K562 (cell line): ENCODE results near the gene GPSM3. TPM values are rescaled to one million over a fixed set of nuclear protein-coding genes. Genes with fewer than 3 reads are reported as not detected.

Source experiments
- CBX8 ChIP-seq: fragments of 200-600 bp; sonication (generic); IDR thresholded peaks from 2 replicates; pipeline ENCODE4 v1.6.1; 2012; ENCODE audit warnings: borderline replicate concordance, mixed run types, low read depth, mild to moderate bottlenecking, moderate library complexity, mixed read lengths, low read length, control low read depth, inconsistent platforms; ENCODE audit not compliant: poor library complexity, severe bottlenecking; ENCODE audit errors: extremely low read depth
- NFIC ChIP-seq: fragments of 450-650 bp; IDR thresholded peaks from 2 replicates; pipeline ENCODE4 v1.6.1; 2017; ENCODE audit warnings: mild to moderate bottlenecking, inconsistent platforms
- PML ChIP-seq: IDR thresholded peaks from 2 replicates; pipeline ENCODE4 v1.6.1; 2012; ENCODE audit warnings: low read length, inconsistent platforms
- TAF7 ChIP-seq: fragments of 450-650 bp; IDR thresholded peaks from 2 replicates; pipeline ENCODE4 v1.6.1; 2016; ENCODE audit warnings: missing genetic modification characterization, missing compliant biosample characterization
- TARDBP ChIP-seq: fragments of 450-650 bp; IDR thresholded peaks from 2 replicates; pipeline ENCODE4 v1.6.1; 2016
- ZNF134 ChIP-seq: fragments of 250-450 bp; sonication (Bioruptor Pico); conservative IDR thresholded peaks from 2 replicates; pipeline ENCODE4 v1.4.0; 2020
- ZNF212 ChIP-seq: fragments of 450-650 bp; formaldehyde crosslinking; IDR thresholded peaks from 2 replicates; pipeline ENCODE4 v1.4.0; 2020; ENCODE audit warnings: mild to moderate bottlenecking
- polyA plus RNA-seq, 8 experiments: library from polyadenylated mRNA; depleted of rRNA in 4 of 8; stranded (reverse) in 5 of 8; unstranded in 3 of 8; fragments of >200 nt; fragmentation: Nextera tagmentation in 2 of 8; fragmentation: Illumina TruSeq in 1 of 8; extraction: Ambion mirVana in 2 of 8; extraction: Trizol in 1 of 8; gene quantifications; 2 replicates each; pipeline versions ENCODE4 v1.2.1 to v1.2.3, GENCODE V29; 2011 to 2014; ENCODE audit warnings: inconsistent platforms in 1 of 8, missing spikeins in 1 of 8
- total RNA-seq, 7 experiments: library from RNA; depleted of rRNA in 6 of 7; stranded (reverse); fragments of >200 nt in 6 of 7; fragmentation: Illumina TruSeq in 2 of 7; extraction: Trizol in 2 of 7; gene quantifications; 2 replicates each; pipeline versions ENCODE4 v1.2.1 to v1.2.3, GENCODE V29; 2011 to 2021; ENCODE audit warnings: low replicate concordance in 1 of 7
- TF ChIP-seq, protein P1 (sequence below), 2 experiments: fragments of 450-650 bp in 1 of 2; sonication (generic) in 1 of 2; formaldehyde crosslinking in 1 of 2; IDR thresholded peaks; 2 replicates each; pipeline versions ENCODE4 v1.7.1 to v1.9.0; 2016 to 2022; ENCODE audit warnings: inconsistent platforms in 1 of 2, mild to moderate bottlenecking in 1 of 2, missing genetic modification reagents in 1 of 2
- TF ChIP-seq, protein P2 (sequence below): fragments of 250-450 bp; sonication (Bioruptor Pico); IDR thresholded peaks from 2 replicates; pipeline ENCODE4 v1.4.0; 2020

GPSM3 gene
- total and polyA plus RNA-seq, 9 of the 15 experiments (the other 6 are each of a cell fraction or from before 2014, with no cell fraction given) = 5.3 to 42.6 (median 24.4) TPM

DNA sequence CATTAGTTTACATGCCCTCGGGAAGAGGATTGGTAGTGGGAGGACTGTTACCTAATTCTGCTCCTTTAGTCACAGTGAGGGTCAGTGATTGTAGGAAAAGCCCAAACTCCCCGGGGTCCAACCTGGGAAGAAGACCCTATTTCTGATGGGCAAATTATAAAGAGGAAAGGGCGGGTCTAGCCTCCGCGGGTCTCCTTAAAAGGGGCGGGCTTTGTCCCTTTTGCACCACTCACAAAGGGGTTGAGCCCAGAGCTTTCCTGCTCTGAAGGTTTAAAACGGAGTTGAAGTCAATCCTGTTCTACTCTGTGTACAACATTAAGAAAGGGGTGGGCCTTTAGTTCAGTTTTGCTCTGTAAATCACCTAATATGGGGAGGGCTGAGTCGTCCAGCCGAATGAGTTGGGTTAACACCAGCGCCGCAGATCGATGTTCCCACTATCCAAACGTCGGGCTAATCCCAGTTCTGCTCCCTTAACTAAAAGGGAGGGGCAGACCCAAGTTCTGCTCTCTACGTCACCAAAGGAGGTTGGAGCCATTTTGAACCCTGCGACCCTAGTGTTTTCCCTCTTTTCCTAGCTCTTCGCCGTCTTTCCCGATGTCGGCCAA lies 15.2 kb downstream of the GPSM3 start (continued):
- TF ChIP-seq, protein P1, sequence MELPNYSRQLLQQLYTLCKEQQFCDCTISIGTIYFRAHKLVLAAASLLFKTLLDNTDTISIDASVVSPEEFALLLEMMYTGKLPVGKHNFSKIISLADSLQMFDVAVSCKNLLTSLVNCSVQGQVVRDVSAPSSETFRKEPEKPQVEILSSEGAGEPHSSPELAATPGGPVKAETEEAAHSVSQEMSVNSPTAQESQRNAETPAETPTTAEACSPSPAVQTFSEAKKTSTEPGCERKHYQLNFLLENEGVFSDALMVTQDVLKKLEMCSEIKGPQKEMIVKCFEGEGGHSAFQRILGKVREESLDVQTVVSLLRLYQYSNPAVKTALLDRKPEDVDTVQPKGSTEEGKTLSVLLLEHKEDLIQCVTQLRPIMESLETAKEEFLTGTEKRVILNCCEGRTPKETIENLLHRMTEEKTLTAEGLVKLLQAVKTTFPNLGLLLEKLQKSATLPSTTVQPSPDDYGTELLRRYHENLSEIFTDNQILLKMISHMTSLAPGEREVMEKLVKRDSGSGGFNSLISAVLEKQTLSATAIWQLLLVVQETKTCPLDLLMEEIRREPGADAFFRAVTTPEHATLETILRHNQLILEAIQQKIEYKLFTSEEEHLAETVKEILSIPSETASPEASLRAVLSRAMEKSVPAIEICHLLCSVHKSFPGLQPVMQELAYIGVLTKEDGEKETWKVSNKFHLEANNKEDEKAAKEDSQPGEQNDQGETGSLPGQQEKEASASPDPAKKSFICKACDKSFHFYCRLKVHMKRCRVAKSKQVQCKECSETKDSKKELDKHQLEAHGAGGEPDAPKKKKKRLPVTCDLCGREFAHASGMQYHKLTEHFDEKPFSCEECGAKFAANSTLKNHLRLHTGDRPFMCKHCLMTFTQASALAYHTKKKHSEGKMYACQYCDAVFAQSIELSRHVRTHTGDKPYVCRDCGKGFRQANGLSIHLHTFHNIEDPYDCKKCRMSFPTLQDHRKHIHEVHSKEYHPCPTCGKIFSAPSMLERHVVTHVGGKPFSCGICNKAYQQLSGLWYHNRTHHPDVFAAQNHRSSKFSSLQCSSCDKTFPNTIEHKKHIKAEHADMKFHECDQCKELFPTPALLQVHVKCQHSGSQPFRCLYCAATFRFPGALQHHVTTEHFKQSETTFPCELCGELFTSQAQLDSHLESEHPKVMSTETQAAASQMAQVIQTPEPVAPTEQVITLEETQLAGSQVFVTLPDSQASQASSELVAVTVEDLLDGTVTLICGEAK (IDR thresholded peaks at IDR 0.05) = no peak
- TF ChIP-seq, protein P1 (CRISPR knock-in tag; IDR thresholded peaks at IDR 0.05) = no peak
- TF ChIP-seq TAF7 (tag) (peak; percentile 71; the same call in 1 of the 2 replicates), TARDBP (no peak), NFIC (no peak), ZNF134 (no peak), PML (no peak; the same call in 1 of the 2 replicates), ZNF212 (CRISPR knock-in tag) (0 out of 2 replicates have a peak, but pooled peaks have one; percentile 34), CBX8 (no peak)
- TF ChIP-seq, protein P2, sequence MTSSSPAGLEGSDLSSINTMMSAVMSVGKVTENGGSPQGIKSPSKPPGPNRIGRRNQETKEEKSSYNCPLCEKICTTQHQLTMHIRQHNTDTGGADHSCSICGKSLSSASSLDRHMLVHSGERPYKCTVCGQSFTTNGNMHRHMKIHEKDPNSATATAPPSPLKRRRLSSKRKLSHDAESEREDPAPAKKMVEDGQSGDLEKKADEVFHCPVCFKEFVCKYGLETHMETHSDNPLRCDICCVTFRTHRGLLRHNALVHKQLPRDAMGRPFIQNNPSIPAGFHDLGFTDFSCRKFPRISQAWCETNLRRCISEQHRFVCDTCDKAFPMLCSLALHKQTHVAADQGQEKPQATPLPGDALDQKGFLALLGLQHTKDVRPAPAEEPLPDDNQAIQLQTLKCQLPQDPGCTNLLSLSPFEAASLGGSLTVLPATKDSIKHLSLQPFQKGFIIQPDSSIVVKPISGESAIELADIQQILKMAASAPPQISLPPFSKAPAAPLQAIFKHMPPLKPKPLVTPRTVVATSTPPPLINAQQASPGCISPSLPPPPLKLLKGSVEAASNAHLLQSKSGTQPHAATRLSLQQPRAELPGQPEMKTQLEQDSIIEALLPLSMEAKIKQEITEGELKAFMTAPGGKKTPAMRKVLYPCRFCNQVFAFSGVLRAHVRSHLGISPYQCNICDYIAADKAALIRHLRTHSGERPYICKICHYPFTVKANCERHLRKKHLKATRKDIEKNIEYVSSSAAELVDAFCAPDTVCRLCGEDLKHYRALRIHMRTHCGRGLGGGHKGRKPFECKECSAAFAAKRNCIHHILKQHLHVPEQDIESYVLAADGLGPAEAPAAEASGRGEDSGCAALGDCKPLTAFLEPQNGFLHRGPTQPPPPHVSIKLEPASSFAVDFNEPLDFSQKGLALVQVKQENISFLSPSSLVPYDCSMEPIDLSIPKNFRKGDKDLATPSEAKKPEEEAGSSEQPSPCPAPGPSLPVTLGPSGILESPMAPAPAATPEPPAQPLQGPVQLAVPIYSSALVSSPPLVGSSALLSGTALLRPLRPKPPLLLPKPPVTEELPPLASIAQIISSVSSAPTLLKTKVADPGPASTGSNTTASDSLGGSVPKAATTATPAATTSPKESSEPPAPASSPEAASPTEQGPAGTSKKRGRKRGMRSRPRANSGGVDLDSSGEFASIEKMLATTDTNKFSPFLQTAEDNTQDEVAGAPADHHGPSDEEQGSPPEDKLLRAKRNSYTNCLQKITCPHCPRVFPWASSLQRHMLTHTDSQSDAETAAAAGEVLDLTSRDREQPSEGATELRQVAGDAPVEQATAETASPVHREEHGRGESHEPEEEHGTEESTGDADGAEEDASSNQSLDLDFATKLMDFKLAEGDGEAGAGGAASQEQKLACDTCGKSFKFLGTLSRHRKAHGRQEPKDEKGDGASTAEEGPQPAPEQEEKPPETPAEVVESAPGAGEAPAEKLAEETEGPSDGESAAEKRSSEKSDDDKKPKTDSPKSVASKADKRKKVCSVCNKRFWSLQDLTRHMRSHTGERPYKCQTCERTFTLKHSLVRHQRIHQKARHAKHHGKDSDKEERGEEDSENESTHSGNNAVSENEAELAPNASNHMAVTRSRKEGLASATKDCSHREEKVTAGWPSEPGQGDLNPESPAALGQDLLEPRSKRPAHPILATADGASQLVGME (CRISPR knock-in tag) = peak; percentile 66; the same call in 1 of the 2 replicates
